Liver (tissue), 3 donors: Measurements from ENCODE around the gene FAM3B.

Experiments used
- CTCF ChIP-seq: fragments of 150-350 bp; IDR thresholded peaks from 2 replicates; pipeline ENCODE4 v1.5.1; 2017; ENCODE audit warnings: improper control_type of control experiment, low read depth, low read length; ENCODE audit not compliant: missing input control
- EGR1 ChIP-seq, 2 donors: IDR thresholded peaks; 2 replicates each; pipeline ENCODE4 v1.6.1; 2016 to 2018; ENCODE audit warnings: antibody characterized with exemption in 2 of 2, low read depth in 2 of 2
- FOXA1 ChIP-seq: IDR thresholded peaks from 2 replicates; pipeline ENCODE4 v1.6.1; 2016; ENCODE audit warnings: antibody characterized with exemption
- HNF4A ChIP-seq, 2 donors: conservative IDR thresholded peaks; 2 replicates each; pipeline ENCODE4 v1.6.1; 2016; ENCODE audit warnings: antibody characterized with exemption in 2 of 2, mild to moderate bottlenecking in 2 of 2
- HNF4G ChIP-seq: IDR thresholded peaks from 2 replicates; pipeline ENCODE4 v1.6.1; 2016; ENCODE audit warnings: antibody characterized with exemption
- JUND ChIP-seq, 2 donors: IDR thresholded peaks; 2 replicates each; pipeline ENCODE4 v1.6.1; 2016; ENCODE audit warnings: antibody characterized with exemption in 2 of 2
- RAD21 ChIP-seq, 2 donors: IDR thresholded peaks; 2 replicates each; pipeline ENCODE4 v1.6.1; 2016; ENCODE audit warnings: antibody characterized with exemption in 2 of 2, mild to moderate bottlenecking in 2 of 2
- REST ChIP-seq: IDR thresholded peaks from 2 replicates; pipeline ENCODE4 v1.6.1; 2016; ENCODE audit warnings: antibody characterized with exemption, mild to moderate bottlenecking
- RXRA ChIP-seq, 2 donors: IDR thresholded peaks; 2 replicates each; pipeline ENCODE4 v1.6.1; 2017 to 2018; ENCODE audit warnings: antibody characterized with exemption in 2 of 2, mild to moderate bottlenecking in 1 of 2
- SP1 ChIP-seq: IDR thresholded peaks from 2 replicates; pipeline ENCODE4 v1.6.1; 2018; ENCODE audit warnings: antibody characterized with exemption, mild to moderate bottlenecking
- TAF1 ChIP-seq: conservative IDR thresholded peaks from 2 replicates; pipeline ENCODE4 v1.6.1; 2016; ENCODE audit warnings: antibody characterized with exemption, mild to moderate bottlenecking
- YY1 ChIP-seq: IDR thresholded peaks from 2 replicates; pipeline ENCODE4 v1.6.1; 2016; ENCODE audit warnings: antibody characterized with exemption, mild to moderate bottlenecking
- TF ChIP-seq, protein P1 (sequence below): IDR thresholded peaks from 2 replicates; pipeline ENCODE4 v1.6.1; 2016; ENCODE audit warnings: antibody characterized with exemption
- donor health status: healthy.
- donor health status: healthy.

DNA sequence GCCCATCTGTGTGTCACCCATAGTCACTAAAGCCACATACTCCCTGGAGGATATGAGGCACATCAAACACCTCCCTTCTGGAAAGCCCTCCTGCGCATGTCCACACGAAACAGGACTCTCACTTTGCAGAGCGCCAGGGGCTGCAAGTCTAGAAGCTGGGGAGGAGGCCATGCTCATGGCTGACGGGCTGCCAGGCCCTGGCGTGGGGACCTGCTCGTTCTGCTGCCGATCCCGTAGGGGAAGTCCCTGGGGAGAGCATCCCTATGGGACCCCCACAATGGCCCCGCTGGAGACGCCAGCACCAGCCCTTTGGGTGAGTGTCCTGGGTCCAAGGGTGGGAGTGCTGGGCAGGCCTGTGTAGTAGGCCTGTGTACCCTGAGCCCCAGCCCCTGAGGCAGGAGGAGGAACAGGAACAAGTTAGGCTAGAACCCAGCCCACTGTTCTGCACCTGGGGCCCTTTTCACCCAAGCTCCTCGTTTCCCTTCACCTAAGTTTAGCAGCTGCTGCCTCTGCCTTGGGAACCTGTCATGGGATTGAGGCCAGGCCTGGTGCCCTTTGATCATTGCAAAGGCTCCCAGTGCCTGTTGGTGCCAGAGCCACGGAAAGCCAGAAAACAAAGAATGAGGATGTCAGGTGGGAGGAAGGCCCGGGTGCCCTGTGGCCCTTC, 9.9 kb downstream of the FAM3B start:
- TF ChIP-seq TAF1 (no peak), CTCF (no peak), HNF4A (conservative IDR thresholded peaks at IDR 0.05) (peak; percentile 52 to 66), JUND (IDR thresholded peaks at IDR 0.05) (no peak), YY1 (no peak), RXRA (IDR thresholded peaks at IDR 0.05) (no peak), EGR1 (IDR thresholded peaks at IDR 0.05; ENCODE audit: low read depth in 2 of 2) (no peak), REST (no peak), RAD21 (IDR thresholded peaks at IDR 0.05) (no peak), SP1 (no peak), HNF4G (no peak), FOXA1 (no peak)
- TF ChIP-seq, protein P1, sequence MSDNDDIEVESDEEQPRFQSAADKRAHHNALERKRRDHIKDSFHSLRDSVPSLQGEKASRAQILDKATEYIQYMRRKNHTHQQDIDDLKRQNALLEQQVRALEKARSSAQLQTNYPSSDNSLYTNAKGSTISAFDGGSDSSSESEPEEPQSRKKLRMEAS: no peak
